OCI-LY7 (cell line): ENCODE data around the gene SYNPO.

ENCODE experiments used
- EZH2phosphoT487 ChIP-seq: fragments of 200-600 bp; sonication (generic); IDR thresholded peaks from 2 replicates; pipeline ENCODE4 v1.6.1; 2018; ENCODE audit warnings: low read depth, borderline replicate concordance, mild to moderate bottlenecking, mixed run types, antibody characterized with exemption, low read length, moderate library complexity, mixed read lengths
- TF ChIP-seq, protein P1 (sequence below): fragments of 200-600 bp; sonication (generic); conservative IDR thresholded peaks from 2 replicates; pipeline ENCODE4 v1.5.1; 2014; ENCODE audit warnings: mild to moderate bottlenecking, antibody characterized with exemption, low read length, moderate library complexity, mixed read lengths

DNA sequence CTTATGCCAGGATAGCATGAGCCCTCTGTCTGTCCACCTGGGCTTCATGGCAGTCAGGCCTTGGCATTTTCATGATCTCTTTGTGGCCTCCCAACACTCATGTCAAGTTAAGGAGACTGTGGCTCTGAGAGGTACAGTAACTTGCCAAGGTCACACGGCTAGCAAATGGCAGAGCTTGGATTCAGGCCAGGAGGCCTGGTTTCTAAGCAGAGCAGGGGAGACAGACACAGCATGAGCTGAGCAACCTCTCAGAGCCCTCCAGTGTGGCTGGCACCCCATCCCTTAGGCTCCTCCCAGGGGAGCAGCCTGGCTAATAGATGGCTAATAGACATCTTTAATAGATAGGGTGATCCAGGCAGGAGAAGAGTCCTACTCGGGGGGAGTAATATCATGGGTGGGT is 4.1 kb downstream of the SYNPO start:
- no peak for TF ChIP-seq EZH2phosphoT487
- TF ChIP-seq, protein P1, sequence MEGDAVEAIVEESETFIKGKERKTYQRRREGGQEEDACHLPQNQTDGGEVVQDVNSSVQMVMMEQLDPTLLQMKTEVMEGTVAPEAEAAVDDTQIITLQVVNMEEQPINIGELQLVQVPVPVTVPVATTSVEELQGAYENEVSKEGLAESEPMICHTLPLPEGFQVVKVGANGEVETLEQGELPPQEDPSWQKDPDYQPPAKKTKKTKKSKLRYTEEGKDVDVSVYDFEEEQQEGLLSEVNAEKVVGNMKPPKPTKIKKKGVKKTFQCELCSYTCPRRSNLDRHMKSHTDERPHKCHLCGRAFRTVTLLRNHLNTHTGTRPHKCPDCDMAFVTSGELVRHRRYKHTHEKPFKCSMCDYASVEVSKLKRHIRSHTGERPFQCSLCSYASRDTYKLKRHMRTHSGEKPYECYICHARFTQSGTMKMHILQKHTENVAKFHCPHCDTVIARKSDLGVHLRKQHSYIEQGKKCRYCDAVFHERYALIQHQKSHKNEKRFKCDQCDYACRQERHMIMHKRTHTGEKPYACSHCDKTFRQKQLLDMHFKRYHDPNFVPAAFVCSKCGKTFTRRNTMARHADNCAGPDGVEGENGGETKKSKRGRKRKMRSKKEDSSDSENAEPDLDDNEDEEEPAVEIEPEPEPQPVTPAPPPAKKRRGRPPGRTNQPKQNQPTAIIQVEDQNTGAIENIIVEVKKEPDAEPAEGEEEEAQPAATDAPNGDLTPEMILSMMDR = no peak
